Fibroblast of pulmonary artery (primary cell): ENCODE data around the gene PARD3.
A peak's percentile ranks its signal among the peaks of the same experiment; 100 is the strongest.

Experiments used
- DNase-seq: peaks from one replicate; pipeline ENCODE4 v3.0.0-alpha.2; 2010; ENCODE audit warnings: low read depth
- H3K4me3 ChIP-seq: replicated peaks from 2 replicates; pipeline ENCODE4 v1.5.1; 2011; ENCODE audit warnings: low read depth, mild to moderate bottlenecking, control low read depth, low read length, moderate library complexity
- TF ChIP-seq, protein P1 (sequence below): IDR thresholded peaks from 2 replicates; pipeline ENCODE4 v1.5.1; 2011; ENCODE audit warnings: mild to moderate bottlenecking, control low read depth, low read length, inconsistent platforms; ENCODE audit errors: missing control alignments

The PARD3 gene

DNA sequence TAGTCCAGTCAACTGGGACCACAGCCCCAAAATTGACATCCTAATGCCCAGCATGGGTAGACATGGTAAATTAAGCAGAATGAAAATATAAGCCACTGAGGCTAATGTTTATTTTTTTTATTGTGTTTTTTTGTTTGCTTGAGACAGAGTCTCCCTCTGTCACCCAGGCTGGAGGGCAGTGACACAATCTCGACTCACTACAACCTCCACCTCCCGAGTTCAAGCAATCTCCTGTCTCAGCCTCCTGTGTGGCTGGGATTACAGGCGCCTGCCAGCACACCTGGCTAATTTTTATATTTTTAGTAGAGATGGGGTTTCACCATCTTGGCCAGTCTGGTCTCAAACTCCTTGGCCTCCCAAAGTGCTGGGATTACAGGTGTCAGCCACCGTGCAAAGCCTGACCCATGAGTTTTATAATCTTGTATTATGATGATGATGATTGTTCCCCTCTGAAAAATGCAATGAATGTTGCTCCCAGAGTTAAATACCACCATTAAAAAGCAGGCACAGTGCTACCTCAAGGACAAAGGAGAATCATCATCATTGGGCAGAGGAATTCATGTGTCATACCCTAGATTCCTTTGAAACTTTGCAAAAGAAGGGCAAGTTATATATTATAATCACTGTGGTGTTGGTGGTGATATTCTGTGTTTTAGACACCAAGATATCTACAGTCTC lies 228.0 kb downstream of the PARD3 start:
- TF ChIP-seq, protein P1, sequence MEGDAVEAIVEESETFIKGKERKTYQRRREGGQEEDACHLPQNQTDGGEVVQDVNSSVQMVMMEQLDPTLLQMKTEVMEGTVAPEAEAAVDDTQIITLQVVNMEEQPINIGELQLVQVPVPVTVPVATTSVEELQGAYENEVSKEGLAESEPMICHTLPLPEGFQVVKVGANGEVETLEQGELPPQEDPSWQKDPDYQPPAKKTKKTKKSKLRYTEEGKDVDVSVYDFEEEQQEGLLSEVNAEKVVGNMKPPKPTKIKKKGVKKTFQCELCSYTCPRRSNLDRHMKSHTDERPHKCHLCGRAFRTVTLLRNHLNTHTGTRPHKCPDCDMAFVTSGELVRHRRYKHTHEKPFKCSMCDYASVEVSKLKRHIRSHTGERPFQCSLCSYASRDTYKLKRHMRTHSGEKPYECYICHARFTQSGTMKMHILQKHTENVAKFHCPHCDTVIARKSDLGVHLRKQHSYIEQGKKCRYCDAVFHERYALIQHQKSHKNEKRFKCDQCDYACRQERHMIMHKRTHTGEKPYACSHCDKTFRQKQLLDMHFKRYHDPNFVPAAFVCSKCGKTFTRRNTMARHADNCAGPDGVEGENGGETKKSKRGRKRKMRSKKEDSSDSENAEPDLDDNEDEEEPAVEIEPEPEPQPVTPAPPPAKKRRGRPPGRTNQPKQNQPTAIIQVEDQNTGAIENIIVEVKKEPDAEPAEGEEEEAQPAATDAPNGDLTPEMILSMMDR: no peak
- no peak overlapping the region for H3K4me3 ChIP-seq
- no peak for DNase-seq

DNA sequence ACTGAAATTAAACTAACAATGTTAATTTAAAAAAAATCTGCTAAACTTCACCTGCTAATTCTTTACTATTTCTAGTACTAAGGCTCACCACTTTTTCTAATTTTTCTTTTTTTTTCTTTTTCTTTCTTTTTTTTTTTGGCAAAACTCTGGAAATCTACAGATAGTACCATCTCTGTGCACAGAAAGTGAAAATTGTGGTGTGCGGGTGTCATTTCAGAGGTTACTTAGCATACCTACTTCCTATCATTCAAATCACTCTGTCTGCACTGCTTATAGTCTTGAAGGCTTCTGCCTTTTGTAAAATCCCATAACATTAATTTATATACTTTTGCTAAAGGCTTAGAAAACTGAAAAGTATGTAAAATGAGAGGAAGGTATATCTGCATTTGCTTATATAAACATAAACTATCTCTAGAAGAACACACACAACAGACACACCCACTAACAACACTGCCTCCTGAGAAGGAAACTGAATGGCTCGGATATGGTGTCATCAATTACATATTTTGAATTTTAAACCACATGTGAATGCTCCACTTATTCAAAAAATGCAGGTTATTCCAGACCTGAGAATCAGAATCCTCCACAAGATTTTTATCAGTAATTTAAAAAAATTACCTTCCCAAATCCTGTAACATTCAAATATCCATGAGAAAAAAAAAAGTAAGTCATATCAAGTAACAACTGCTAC lies 229.5 kb downstream of the PARD3 start:
- DNase-seq: no peak
- TF ChIP-seq, protein P1: no peak
- no peak overlapping the region for H3K4me3 ChIP-seq

DNA sequence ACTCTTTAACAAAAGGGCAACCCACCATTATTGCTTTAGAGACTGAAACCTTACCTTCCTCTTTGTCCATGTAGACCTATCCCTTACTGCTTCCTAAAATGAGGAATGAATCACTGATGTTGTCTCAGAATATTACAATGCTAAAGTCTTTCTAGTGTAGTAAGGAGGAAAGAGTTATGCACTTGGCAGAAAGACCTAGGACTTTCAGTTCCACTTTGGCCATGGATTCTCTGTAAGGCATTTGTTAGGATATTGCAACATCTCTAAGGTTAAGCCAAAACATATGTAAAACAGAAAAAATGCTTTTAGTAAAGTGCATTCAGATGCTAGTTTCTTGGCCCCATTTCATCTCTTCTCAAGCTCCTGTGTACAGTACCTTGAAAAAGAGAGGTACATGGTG lies 230.9 kb downstream of the PARD3 start:
- no peak overlapping the region for H3K4me3 ChIP-seq
- peak; percentile 95 for DNase-seq
- TF ChIP-seq, protein P1: no peak

DNA sequence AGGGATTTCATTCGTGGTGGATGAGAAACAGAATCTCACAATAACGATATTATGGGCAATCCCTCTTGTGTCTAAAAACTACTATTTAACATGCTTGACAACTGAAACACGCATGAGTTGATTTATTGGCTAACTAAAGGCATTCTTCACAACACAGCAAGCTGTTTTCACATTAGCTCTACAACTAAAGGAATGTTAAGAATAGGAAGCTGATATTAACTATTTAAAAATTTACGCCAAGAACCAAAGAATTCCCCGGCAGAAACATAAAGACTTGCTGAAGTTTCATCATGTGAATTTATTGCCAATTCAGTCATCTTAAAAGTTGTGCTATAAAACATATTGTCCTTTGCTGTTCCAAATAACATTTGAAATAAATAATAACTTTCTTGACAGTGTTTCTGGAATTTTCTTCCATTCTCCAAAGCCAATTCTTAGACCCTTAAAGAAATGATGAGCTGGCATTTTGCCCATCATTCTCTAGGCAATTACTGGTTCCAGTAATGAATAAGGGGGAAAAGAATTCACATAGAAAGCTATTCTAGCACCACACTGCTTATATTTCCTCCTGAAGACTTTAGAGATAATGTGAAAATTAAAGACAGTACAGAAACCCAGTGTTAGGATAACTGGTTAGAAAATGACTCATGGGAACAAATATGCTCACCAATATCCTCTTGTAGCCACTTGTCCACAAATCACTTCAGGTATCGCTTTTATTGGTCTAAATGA lies 233.1 kb downstream of the PARD3 start:
- DNase-seq: peak; percentile 73
- H3K4me3 ChIP-seq: no peak overlapping the region
- TF ChIP-seq, protein P1: no peak

DNA sequence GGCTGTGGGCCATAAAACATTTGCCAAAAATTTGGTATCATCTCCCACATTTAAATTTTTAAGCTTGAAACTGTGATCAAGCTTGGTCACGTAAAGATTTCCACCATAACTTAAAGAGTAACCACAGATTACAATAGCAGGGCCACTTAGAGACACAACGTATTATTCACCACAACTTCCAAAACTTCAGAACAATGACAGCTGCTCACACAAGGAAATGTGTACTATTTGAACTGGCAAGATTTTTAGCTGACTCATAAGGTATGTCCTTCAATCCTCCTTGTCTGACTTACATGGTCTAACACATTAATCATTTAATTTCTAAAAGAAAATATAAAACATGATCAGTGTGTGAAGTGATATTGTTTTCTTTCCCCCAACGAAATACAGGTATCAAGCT lies 234.5 kb downstream of the PARD3 start:
- DNase-seq: peak; percentile 85
- TF ChIP-seq, protein P1: no peak
- H3K4me3 ChIP-seq: no peak overlapping the region

DNA sequence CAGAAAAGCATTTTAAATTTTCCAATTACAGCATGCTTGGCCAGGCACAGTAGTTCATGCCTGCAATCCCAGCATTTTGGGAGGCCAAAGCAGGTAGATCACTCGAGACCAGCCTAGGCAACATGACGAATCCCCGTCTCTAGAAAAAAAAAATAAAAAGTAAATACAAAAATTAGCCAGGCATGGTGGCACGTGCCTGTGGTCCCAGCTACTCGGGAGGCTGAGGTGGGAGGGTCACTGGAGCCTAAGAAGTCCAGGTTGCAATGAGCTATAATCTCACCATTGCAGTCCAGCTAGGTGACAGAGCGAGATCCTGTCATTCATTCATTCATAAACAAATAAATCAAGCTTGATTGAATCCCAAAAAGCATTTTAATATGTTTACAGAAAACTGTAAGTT lies 234.9 kb downstream of the PARD3 start:
- no peak overlapping the region for H3K4me3 ChIP-seq
- DNase-seq: no peak
- TF ChIP-seq, protein P1: no peak
